MCF 10A (cell line): ENCODE results near the gene TBP. TPM values are rescaled to one million over a fixed set of nuclear protein-coding genes. Genes with fewer than 3 reads are reported as not detected.
"Not testable (repeated sequence)": the region's sequence is repeated elsewhere in the genome, so short reads cannot be mapped to it uniquely, and the experiment has no call there.

Experiments
- BruUV-seq: library from RNA; stranded (reverse); fragments of 400-500 nt; replicated peaks from 2 replicates; lab custom pipeline; 2021; lab: Mats Ljungman, UMichigan
- CTCF ChIA-PET: fragments of 300-600 bp; sonication (Branson Sonifier 250); formaldehyde crosslinking; extraction: SDS; loops from one replicate; lab custom pipeline; 2021; ENCODE audit warnings: antibody characterized with exemption, inconsistent platforms; lab: Yijun Ruan, JAX
- POLR2A ChIA-PET: fragments of 300-600, 350-650 bp; sonication (Branson Sonifier 250); formaldehyde crosslinking; extraction: SDS; loops from one replicate; lab custom pipeline; 2020; ENCODE audit warnings: antibody characterized with exemption, inconsistent platforms; lab: Yijun Ruan, JAX
- DNase-seq: peaks from one replicate; pipeline ENCODE4 v3.0.0-alpha.2; 2018; ENCODE audit not compliant: unreplicated experiment
- H3K27ac Mint-ChIP-seq: one replicate; pipeline ENCODE4 v1.8.0; 2022; ENCODE audit warnings: mild to moderate bottlenecking, low read depth, mixed read lengths; ENCODE audit not compliant: unreplicated experiment
- H3K27me3 Mint-ChIP-seq: one replicate; pipeline ENCODE4 v1.8.0; 2022; ENCODE audit warnings: mixed read lengths; ENCODE audit not compliant: insufficient read depth, unreplicated experiment
- H3K36me3 Mint-ChIP-seq: one replicate; pipeline ENCODE4 v1.8.0; 2022; ENCODE audit warnings: mild to moderate bottlenecking, moderate library complexity, mixed read lengths; ENCODE audit not compliant: insufficient read depth, unreplicated experiment
- H3K4me1 Mint-ChIP-seq: one replicate; pipeline ENCODE4 v1.8.0; 2022; ENCODE audit warnings: mixed read lengths; ENCODE audit not compliant: insufficient read depth, unreplicated experiment
- H3K4me3 Mint-ChIP-seq: one replicate; pipeline ENCODE4 v1.8.0; 2022; ENCODE audit warnings: mild to moderate bottlenecking, moderate library complexity, mixed read lengths; ENCODE audit not compliant: unreplicated experiment
- H3K9me3 Mint-ChIP-seq: one replicate; pipeline ENCODE4 v1.8.0; 2022; ENCODE audit warnings: mixed read lengths; ENCODE audit not compliant: unreplicated experiment
- intact Hi-C: fragments of 100-400 bp; cut with micrococcal nuclease; formaldehyde crosslinking; loops from 2 replicates; pipeline ENCODE4 v1.14.1; 2022
- total RNA-seq: library from RNA; stranded (reverse); gene quantifications from 2 replicates; pipeline ENCODE4 v1.2.3, GENCODE V29; 2022
- TF ChIP-seq, protein P1 (sequence below): fragments of 200-600 bp; IDR thresholded peaks from one replicate; pipeline ENCODE4 v1.8.0; 2022; ENCODE audit warnings: antibody characterized with exemption, mild to moderate bottlenecking; ENCODE audit not compliant: unreplicated experiment

The TBP gene
- total RNA-seq, 1 experiment from 2014 or later, result 15.8 TPM

- H3K36me3 Mint-ChIP-seq, result no peaks in the 10 kb centered on the region
- intact Hi-C loops, result no loop called here
- ChIA-PET POLR2A (no interaction called here), CTCF (no interaction called here)
- no peak overlapping the region for H3K27ac Mint-ChIP-seq
- no TSS peak for BruUV-seq
- H3K27me3 Mint-ChIP-seq, result peaks cover 52% of the 10 kb centered on the region
- TF ChIP-seq, protein P1, sequence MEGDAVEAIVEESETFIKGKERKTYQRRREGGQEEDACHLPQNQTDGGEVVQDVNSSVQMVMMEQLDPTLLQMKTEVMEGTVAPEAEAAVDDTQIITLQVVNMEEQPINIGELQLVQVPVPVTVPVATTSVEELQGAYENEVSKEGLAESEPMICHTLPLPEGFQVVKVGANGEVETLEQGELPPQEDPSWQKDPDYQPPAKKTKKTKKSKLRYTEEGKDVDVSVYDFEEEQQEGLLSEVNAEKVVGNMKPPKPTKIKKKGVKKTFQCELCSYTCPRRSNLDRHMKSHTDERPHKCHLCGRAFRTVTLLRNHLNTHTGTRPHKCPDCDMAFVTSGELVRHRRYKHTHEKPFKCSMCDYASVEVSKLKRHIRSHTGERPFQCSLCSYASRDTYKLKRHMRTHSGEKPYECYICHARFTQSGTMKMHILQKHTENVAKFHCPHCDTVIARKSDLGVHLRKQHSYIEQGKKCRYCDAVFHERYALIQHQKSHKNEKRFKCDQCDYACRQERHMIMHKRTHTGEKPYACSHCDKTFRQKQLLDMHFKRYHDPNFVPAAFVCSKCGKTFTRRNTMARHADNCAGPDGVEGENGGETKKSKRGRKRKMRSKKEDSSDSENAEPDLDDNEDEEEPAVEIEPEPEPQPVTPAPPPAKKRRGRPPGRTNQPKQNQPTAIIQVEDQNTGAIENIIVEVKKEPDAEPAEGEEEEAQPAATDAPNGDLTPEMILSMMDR, result no peak
- DNase-seq, result no peak
- H3K4me1 Mint-ChIP-seq, result no peaks in the 10 kb centered on the region
- no peak overlapping the region for H3K4me3 Mint-ChIP-seq
- H3K9me3 Mint-ChIP-seq, result peaks cover 21% of the 10 kb centered on the region
Measured at GRCh38 chr6:170590725-170591124, 36.6 kb downstream of the TBP start.

DNA sequence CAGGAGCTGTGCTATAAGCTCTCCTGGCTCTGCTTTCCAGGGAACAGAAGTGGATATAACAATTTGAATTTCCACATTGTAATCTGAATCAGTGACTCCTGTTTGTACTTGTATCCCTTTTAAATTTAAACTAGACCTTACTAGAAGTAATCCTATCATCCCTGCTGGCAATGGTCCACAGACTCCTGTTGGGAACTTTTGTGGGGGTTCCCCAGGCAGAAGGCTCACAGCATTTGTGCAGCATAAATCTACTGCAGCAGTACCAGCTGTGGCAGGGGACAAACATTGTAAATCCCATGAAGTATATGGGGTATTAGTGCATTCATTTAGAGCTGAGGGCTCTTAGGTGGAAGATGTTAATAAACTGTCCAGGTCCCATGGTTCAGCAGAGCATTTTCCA is 42.3 kb downstream of the TBP start:
- H3K27me3 Mint-ChIP-seq, result peaks cover 93% of the 10 kb centered on the region

DNA sequence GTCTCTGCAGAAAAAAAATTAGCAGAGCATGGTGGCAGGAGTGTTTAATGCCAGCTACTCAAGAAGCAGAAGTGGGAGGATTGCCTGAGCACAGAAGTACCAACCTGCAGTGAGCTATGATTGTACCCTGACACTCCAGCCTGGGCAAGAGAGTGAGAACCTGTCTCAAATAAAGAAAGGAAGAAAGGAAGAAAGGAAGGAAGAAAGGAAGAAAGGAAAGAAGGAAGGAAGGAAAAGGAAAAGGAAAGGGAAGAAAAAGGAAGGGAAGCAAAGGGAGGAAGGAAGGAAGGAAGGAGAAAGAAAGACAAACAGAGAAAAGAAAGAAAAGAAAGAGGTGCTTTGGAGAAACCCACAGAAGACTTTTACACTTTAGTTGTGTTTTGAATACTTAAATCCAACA is 43.1 kb downstream of the TBP start:
- Mint-ChIP-seq H3K9me3 (peaks cover 1% of the 10 kb centered on the region), H3K27ac (no peak overlapping the region), H3K4me1 (no peaks in the 10 kb centered on the region), H3K36me3 (no peaks in the 10 kb centered on the region), H3K4me3 (no peak overlapping the region), H3K27me3 (peaks cover 92% of the 10 kb centered on the region)
- CTCF ChIA-PET, result no interaction called here
- intact Hi-C loops, result no loop called here
- POLR2A ChIA-PET, result interaction anchor here (1.8 kb wide), 1 partner anchor 11 kb away, joined by 6 read pairs; no protein-coding TSS in a partner anchor
- BruUV-seq, result no TSS peak
- TF ChIP-seq, protein P1, result no peak
- no peak for DNase-seq

More for the DNA sequence above, 42.3 kb downstream of the TBP start:
- ChIA-PET POLR2A (interaction anchor here (1.8 to 2.3 kb wide), 2 partner anchors 10 to 12 kb away, joined by 6 to 7 read pairs; partner anchors contain the start of gene PDCD2), CTCF (no interaction called here)
- H3K36me3 Mint-ChIP-seq, result no peaks in the 10 kb centered on the region
- intact Hi-C loops, result no loop called here
- BruUV-seq, result no TSS peak
- no peak overlapping the region for H3K4me3 Mint-ChIP-seq
- TF ChIP-seq, protein P1, result no peak
- no peaks in the 10 kb centered on the region for H3K4me1 Mint-ChIP-seq
- H3K9me3 Mint-ChIP-seq, result peaks cover 10% of the 10 kb centered on the region
- DNase-seq, result no peak
- no peak overlapping the region for H3K27ac Mint-ChIP-seq

GRCh38 chr6:170605574-170606259 is 51.5 kb downstream of the TBP start:
- TF ChIP-seq, protein P1, result no peak
- CTCF ChIA-PET, result no interaction called here
- Mint-ChIP-seq H3K27me3 (peaks cover 93% of the 10 kb centered on the region), H3K9me3 (no peaks in the 10 kb centered on the region), H3K36me3 (no peaks in the 10 kb centered on the region), H3K27ac (no peak overlapping the region), H3K4me1 (no peaks in the 10 kb centered on the region), H3K4me3 (no peak overlapping the region)
- intact Hi-C loops, result no loop called here
- no TSS peak for BruUV-seq
- POLR2A ChIA-PET, result interaction anchor here (1.5 kb wide), 1 partner anchor 54 kb away, joined by 6 read pairs; no protein-coding TSS in a partner anchor
- no peak for DNase-seq

- BruUV-seq, H3K4me3 Mint-ChIP-seq, DNase-seq, CTCF ChIA-PET, H3K9me3 Mint-ChIP-seq, intact Hi-C loops, H3K4me1 Mint-ChIP-seq, H3K36me3 Mint-ChIP-seq, POLR2A ChIA-PET, H3K27ac Mint-ChIP-seq: not testable (repeated sequence)
- H3K27me3 Mint-ChIP-seq, result peaks cover 63% of the 10 kb centered on the region
Measured at GRCh38 chr6:170609225-170609624, 55.1 kb downstream of the TBP start.

- POLR2A ChIA-PET, CTCF ChIA-PET, H3K27ac Mint-ChIP-seq, H3K4me1 Mint-ChIP-seq, H3K36me3 Mint-ChIP-seq, DNase-seq, H3K4me3 Mint-ChIP-seq, H3K9me3 Mint-ChIP-seq, intact Hi-C loops: not testable (repeated sequence)
- BruUV-seq, result TSS peak; percentile 100
- H3K27me3 Mint-ChIP-seq, result peaks cover 32% of the 10 kb centered on the region
Measured at GRCh38 chr6:170612256-170612804, 58.2 kb downstream of the TBP start.
